BE2C (cell line): ENCODE results near the gene TMEM121B.

ENCODE experiments used
- DNase-seq: peaks from one replicate; pipeline ENCODE4 v3.0.0-alpha.2; 2020
- H3K27me3 ChIP-seq: fragments of 250-450 bp; sonication (Bioruptor Pico); 2 replicates; pipeline ENCODE4 v1.5.1; 2020; ENCODE audit warnings: mild to moderate bottlenecking
- H3K36me3 ChIP-seq: fragments of 250-450 bp; sonication (Bioruptor Pico); 2 replicates; pipeline ENCODE4 v1.5.1; 2020; ENCODE audit warnings: mild to moderate bottlenecking
- H3K4me1 ChIP-seq: fragments of 250-450 bp; sonication (Bioruptor Pico); 2 replicates; pipeline ENCODE4 v1.5.1; 2020
- H3K4me3 ChIP-seq: 2 replicates; pipeline ENCODE4 v1.5.1; 2011; ENCODE audit warnings: low read depth, low read length
- H3K9me3 ChIP-seq: fragments of 250-450 bp; sonication (Bioruptor Pico); 2 replicates; pipeline ENCODE4 v1.5.1; 2020
- TF ChIP-seq, protein P1 (sequence below): IDR thresholded peaks from 2 replicates; pipeline ENCODE4 v1.5.1; 2012; ENCODE audit warnings: mild to moderate bottlenecking, low read depth, low read length

The TMEM121B gene

DNA sequence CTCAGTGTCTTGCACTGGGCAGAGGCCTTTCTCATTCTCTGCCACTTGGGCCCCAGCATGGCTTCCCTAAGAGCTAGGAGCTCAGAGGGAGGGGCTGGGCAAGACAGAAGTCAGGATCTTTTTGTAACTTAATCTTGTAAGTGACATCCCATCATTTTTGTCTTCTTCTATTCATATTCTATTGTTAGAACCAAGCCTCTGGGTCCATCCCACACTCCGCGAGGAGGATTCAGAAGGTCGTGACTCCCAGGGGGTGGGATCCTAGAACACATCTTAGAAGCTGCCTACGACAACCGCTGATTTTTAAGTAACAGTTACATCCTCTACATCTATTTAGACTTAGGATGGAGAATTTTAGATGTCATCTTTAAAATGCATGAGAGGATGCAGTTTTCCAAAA, 37.9 kb downstream of the TMEM121B start:
- DNase-seq, result no peak
- H3K27me3 ChIP-seq, result peaks cover 9% of the 10 kb centered on the region
- H3K36me3 ChIP-seq, result no peaks in the 10 kb centered on the region
- no peaks in the 10 kb centered on the region for H3K4me1 ChIP-seq
- no peaks in the 10 kb centered on the region for H3K9me3 ChIP-seq
- H3K4me3 ChIP-seq, result no peak overlapping the region
- TF ChIP-seq, protein P1, sequence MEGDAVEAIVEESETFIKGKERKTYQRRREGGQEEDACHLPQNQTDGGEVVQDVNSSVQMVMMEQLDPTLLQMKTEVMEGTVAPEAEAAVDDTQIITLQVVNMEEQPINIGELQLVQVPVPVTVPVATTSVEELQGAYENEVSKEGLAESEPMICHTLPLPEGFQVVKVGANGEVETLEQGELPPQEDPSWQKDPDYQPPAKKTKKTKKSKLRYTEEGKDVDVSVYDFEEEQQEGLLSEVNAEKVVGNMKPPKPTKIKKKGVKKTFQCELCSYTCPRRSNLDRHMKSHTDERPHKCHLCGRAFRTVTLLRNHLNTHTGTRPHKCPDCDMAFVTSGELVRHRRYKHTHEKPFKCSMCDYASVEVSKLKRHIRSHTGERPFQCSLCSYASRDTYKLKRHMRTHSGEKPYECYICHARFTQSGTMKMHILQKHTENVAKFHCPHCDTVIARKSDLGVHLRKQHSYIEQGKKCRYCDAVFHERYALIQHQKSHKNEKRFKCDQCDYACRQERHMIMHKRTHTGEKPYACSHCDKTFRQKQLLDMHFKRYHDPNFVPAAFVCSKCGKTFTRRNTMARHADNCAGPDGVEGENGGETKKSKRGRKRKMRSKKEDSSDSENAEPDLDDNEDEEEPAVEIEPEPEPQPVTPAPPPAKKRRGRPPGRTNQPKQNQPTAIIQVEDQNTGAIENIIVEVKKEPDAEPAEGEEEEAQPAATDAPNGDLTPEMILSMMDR, result no peak

DNA sequence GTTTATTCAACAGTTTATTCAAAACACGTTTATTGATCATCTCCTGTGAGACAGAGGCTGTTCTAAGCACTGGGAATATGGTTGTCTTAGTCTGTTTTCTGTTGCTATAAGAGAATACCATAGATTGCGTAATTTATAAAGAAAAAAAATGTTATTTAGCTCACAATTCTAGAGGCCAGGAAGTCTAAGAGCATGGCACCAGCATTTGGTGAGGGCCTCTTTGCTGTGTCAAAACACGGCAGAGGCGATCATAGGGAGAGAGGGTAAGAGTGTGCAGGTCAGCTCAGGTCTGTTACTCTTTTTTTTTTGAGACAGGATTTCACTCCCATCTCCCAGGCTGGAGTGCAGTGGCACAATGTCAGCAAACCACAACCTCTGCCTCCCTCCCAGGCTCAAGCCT, 41.6 kb downstream of the TMEM121B start:
- Histone ChIP-seq H3K4me3 (no peak overlapping the region), H3K9me3 (no peaks in the 10 kb centered on the region), H3K27me3 (no peaks in the 10 kb centered on the region), H3K4me1 (no peaks in the 10 kb centered on the region), H3K36me3 (no peaks in the 10 kb centered on the region)
- TF ChIP-seq, protein P1, result no peak
- DNase-seq, result no peak

DNA sequence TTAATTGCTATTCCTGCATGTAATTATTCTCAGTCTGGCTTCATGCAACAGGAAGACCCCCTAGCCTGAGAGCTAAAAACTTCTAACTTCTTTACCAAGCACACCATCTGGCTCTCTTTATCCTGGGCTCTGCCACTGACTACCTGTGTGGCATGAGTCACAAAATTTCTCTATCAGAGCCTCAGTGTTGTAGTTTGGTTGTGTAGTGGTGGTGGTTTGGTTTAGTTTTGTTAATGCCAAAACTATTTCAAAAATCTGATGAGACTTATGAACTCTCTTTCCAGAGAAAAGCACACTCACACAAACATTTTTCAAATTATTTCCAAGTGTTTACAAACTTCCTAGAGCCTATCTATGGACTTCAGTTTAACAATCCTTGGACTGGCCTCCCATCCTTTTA, 43.9 kb downstream of the TMEM121B start:
- H3K4me3 ChIP-seq, result no peak overlapping the region
- H3K4me1 ChIP-seq, result no peaks in the 10 kb centered on the region
- H3K27me3 ChIP-seq, result no peaks in the 10 kb centered on the region
- no peak for DNase-seq
- TF ChIP-seq, protein P1, result no peak
- H3K36me3 ChIP-seq, result no peaks in the 10 kb centered on the region
- no peaks in the 10 kb centered on the region for H3K9me3 ChIP-seq

DNA sequence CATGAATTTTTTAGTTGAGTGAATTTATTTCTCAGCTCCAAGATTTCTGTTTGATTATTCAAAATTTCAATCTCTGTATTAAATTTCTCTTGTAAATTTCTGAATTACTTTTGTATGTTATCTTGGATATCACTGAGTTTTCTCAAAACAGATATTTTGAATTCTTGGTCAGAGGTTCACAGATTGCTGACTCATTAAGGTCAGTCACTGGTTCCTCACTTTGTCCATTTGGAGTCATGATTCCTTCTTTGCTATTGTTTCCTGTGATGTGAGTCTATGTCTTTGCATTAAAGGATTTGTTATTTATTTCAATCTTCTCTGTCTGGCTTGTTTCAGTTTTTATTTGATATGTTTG, 46.5 kb downstream of the TMEM121B start:
- Histone ChIP-seq H3K4me1 (no peaks in the 10 kb centered on the region), H3K36me3 (no peaks in the 10 kb centered on the region), H3K9me3 (no peaks in the 10 kb centered on the region), H3K4me3 (no peak overlapping the region), H3K27me3 (no peaks in the 10 kb centered on the region)
- TF ChIP-seq, protein P1, result no peak
- no peak for DNase-seq

DNA sequence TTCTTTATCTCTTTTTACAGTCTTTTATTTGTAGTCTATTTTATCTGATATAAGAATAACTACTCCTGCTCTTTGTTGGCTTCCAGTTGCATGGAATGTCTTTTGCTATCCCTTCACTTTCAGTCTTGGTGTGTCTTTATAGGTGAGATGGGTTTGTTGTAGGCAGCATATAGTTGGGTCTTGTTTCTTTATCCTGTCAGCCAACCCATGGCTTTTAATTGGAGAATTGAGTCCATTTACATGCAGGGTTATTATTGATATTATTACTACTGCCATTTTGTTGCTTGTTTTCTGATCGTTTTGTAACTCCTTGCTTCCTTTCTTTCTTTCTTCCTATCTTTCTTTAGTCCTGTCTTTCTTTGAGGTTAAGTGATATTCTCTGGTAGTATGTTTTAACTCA, 48.3 kb downstream of the TMEM121B start:
- Histone ChIP-seq H3K9me3 (no peaks in the 10 kb centered on the region), H3K4me1 (no peaks in the 10 kb centered on the region), H3K4me3 (no peak overlapping the region), H3K27me3 (no peaks in the 10 kb centered on the region), H3K36me3 (no peaks in the 10 kb centered on the region)
- TF ChIP-seq, protein P1, result no peak
- DNase-seq, result no peak
